HepG2 (cell line): ENCODE measurements around the gene TOLLIP.

ENCODE experiments used
- BRF2 ChIP-seq: sonication (generic); formaldehyde crosslinking; IDR thresholded peaks from 2 replicates; pipeline ENCODE4 v1.8.1; 2022; ENCODE audit warnings: mild to moderate bottlenecking, missing genetic modification reagents
- FOXK2 ChIP-seq: fragments of 450-650 bp; IDR thresholded peaks from 2 replicates; pipeline ENCODE4 v1.6.1; 2016
- TF ChIP-seq, protein P1 (sequence below): sonication (generic); formaldehyde crosslinking; IDR thresholded peaks from 2 replicates; pipeline ENCODE4 v1.5.0; 2020; ENCODE audit warnings: mild to moderate bottlenecking, missing genetic modification reagents, moderate library complexity

GRCh38 chr11:1254733-1255132 is 54.7 kb downstream of the TOLLIP start:
- TF ChIP-seq BRF2 (CRISPR knock-in tag) (no peak), FOXK2 (no peak)
- TF ChIP-seq, protein P1, sequence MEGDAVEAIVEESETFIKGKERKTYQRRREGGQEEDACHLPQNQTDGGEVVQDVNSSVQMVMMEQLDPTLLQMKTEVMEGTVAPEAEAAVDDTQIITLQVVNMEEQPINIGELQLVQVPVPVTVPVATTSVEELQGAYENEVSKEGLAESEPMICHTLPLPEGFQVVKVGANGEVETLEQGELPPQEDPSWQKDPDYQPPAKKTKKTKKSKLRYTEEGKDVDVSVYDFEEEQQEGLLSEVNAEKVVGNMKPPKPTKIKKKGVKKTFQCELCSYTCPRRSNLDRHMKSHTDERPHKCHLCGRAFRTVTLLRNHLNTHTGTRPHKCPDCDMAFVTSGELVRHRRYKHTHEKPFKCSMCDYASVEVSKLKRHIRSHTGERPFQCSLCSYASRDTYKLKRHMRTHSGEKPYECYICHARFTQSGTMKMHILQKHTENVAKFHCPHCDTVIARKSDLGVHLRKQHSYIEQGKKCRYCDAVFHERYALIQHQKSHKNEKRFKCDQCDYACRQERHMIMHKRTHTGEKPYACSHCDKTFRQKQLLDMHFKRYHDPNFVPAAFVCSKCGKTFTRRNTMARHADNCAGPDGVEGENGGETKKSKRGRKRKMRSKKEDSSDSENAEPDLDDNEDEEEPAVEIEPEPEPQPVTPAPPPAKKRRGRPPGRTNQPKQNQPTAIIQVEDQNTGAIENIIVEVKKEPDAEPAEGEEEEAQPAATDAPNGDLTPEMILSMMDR (CRISPR knock-in tag): no peak
